GM13977 (cell line): ENCODE measurements around the gene EML4.
"Not testable (repeated sequence)": the region's sequence is repeated elsewhere in the genome, so short reads cannot be mapped to it uniquely, and the experiment has no call there.

Source experiments
- DNase-seq: peaks from one replicate; pipeline ENCODE4 v3.0.0; 2012; ENCODE audit warnings: low spot score
- CTCF ChIP-seq: IDR thresholded peaks from 2 replicates; pipeline ENCODE4 v1.5.1; 2012; ENCODE audit warnings: mild to moderate bottlenecking, control low read depth; ENCODE audit not compliant: insufficient read depth; ENCODE audit errors: extremely low read depth, missing control alignments
- in situ Hi-C: fragments of 300-500 bp; cut with MboI; formaldehyde crosslinking; loops from one replicate; pipeline ENCODE4 v1.12.0; 2022; ENCODE audit warnings: low sequenced_read_pairs, low pct_unique_long_range_greater_than_20kb, mixed read lengths, inconsistent platforms; ENCODE audit not compliant: unreplicated experiment

EML4 gene

GRCh38 chr2:42342061-42342794 is 173.1 kb downstream of the EML4 start:
- TF ChIP-seq CTCF = no peak
- in situ Hi-C loops = no loop called here
- no peak for DNase-seq

GRCh38 chr2:42342795-42343241 is 173.7 kb downstream of the EML4 start:
- in situ Hi-C loops = no loop called here
- no peak for DNase-seq
- TF ChIP-seq CTCF = no peak

GRCh38 chr2:42345986-42346385 is 176.8 kb downstream of the EML4 start:
- TF ChIP-seq CTCF = no peak
- in situ Hi-C loops = no loop called here
- no peak for DNase-seq

- in situ Hi-C loops, DNase-seq: not testable (repeated sequence)
These were observed 177.7 kb downstream of the EML4 start for GRCh38 chr2:42346856-42347255.

GRCh38 chr2:42347518-42347917 is 178.4 kb downstream of the EML4 start:
- DNase-seq, in situ Hi-C loops: not testable (repeated sequence)

- DNase-seq = no peak
- no peak for TF ChIP-seq CTCF
- in situ Hi-C loops = no loop called here
These were observed 179.1 kb downstream of the EML4 start for GRCh38 chr2:42348113-42348805.

GRCh38 chr2:42350434-42351063 is 181.4 kb downstream of the EML4 start:
- TF ChIP-seq CTCF = no peak
- in situ Hi-C loops = no loop called here
- DNase-seq = no peak
